Heart left ventricle (tissue), 16 donors: Measurements from ENCODE around the gene MICA. TPM values are rescaled to one million over a fixed set of nuclear protein-coding genes. Genes with fewer than 3 reads are reported as not detected.

Experiments used
- ATAC-seq, 4 donors: fragments of 200-7000 bp; cut with Tn5 transposase; one replicate each; pipeline ENCODE4 v1.9.1; 2020 to 2022; ENCODE audit warnings: moderate library complexity in 4 of 4, mild to moderate bottlenecking in 3 of 4, moderate number of reproducible peaks in 1 of 4
- DNase-seq, 5 donors: peaks; one replicate each; pipeline ENCODE4 v3.0.0-alpha.2; 2020
- H3K27ac ChIP-seq, 12 donors: fragments of 200-600 bp; sonication (generic) in 4 of 12; one replicate each; pipeline versions ENCODE4 v1.5.0 to v1.8.0; 2016 to 2022; ENCODE audit warnings: mild to moderate bottlenecking in 2 of 12
- H3K27me3 ChIP-seq, 9 donors: fragments of 200-600 bp; sonication (generic) in 2 of 9; one replicate each; pipeline versions ENCODE4 v1.5.1 to v1.8.0; 2016 to 2022; ENCODE audit warnings: mild to moderate bottlenecking in 3 of 9
- H3K36me3 ChIP-seq, 9 donors: fragments of 200-600 bp; sonication (generic) in 2 of 9; one replicate each; pipeline versions ENCODE4 v1.5.0 to v1.8.0; 2018 to 2022; ENCODE audit warnings: mild to moderate bottlenecking in 2 of 9
- H3K4me1 ChIP-seq, 12 donors: fragments of 200-600 bp; sonication (generic) in 4 of 12; one replicate each; pipeline versions ENCODE4 v1.5.0 to v1.8.0; 2016 to 2022; ENCODE audit warnings: mild to moderate bottlenecking in 3 of 12
- H3K4me3 ChIP-seq, 12 donors: fragments of 200-600 bp; sonication (generic) in 4 of 12; one replicate each; pipeline versions ENCODE4 v1.5.0 to v1.8.0; 2017 to 2022; ENCODE audit warnings: mild to moderate bottlenecking in 9 of 12, moderate library complexity in 4 of 12
- H3K9me3 ChIP-seq, 12 donors: fragments of 200-600 bp; sonication (generic) in 4 of 12; one replicate each; pipeline versions ENCODE4 v1.5.0 to v1.8.0; 2016 to 2022; ENCODE audit warnings: mild to moderate bottlenecking in 1 of 12
- CTCF ChIP-seq, 12 donors: fragments of 200-600 bp; sonication (generic) in 4 of 12; IDR thresholded peaks; one replicate each; pipeline versions ENCODE4 v1.5.0 to v1.8.0; 2018 to 2022; ENCODE audit warnings: antibody characterized with exemption in 12 of 12, mild to moderate bottlenecking in 5 of 12
- POLR2A ChIP-seq, 2 donors: fragments of 450-650 bp; IDR thresholded peaks; one replicate each; pipeline ENCODE4 v1.6.1; 2017; ENCODE audit warnings: antibody characterized with exemption in 2 of 2, mild to moderate bottlenecking in 2 of 2, moderate library complexity in 2 of 2
- WGBS, 4 donors: extraction: QIAGEN DNeasy Blood & Tissue Kit in 2 of 4; methylation state at CpG; one replicate each; pipeline versions ENCODE4 v1.1.5 to v1.1.7; 2013 to 2018; 5-methylcytosine and 5-hydroxymethylcytosine counted together
- intact Hi-C, 10 donors: fragments of 100-400 bp; cut with DNase I; formaldehyde crosslinking; loops; one replicate each; pipeline versions ENCODE4 v1.11.1 to v1.14.2; 2022
- polyA plus RNA-seq, 2 donors: library from polyadenylated mRNA; stranded (reverse); fragments of 200-250 nt; gene quantifications; one replicate each; pipeline ENCODE4 v1.2.3, GENCODE V29; 2013
- total RNA-seq, 9 donors: library from RNA; depleted of rRNA in 2 of 9; stranded (reverse); fragments of >200 nt in 2 of 9; fragmentation: NEBNext Ultra II Directional in 3 of 9; extraction: Animal tissue kit (Norgen Biotek cat#: 25700) in 3 of 9; gene quantifications; one replicate each; pipeline versions ENCODE4 v1.1.0 to v1.2.4, GENCODE V29; 2016 to 2023
- donor health status: ischemic (EF 13 %, LVEDD 7.1; RV severe dilation, severe dysfunction).
- donor health status: healthy with polysubstance abuse.
- donor health status: DM: no; HTN: yes; CAD: no.
- donor health status: DM: no; HTN: no; CAD: no.
- donor health status: ischemic (EF 25% LVEDD 6.9; RV normal size, moderate dysfunction).
- donor health status: ischemic (EF 25% LVEDD 5.7; RV mildly dilated, moderate dysfunction).
- donor health status: healthy.
- donor health status: DM: yes; HTN: yes; CAD: no.
- donor health status: ischemic (EF 35%, LVEDD 5.7; RV mildly dilated, moderate dysfunction).
- donor health status: nonischemic (EF 11% LVEDD 7.7; RV severe dilation, severe dysfunction).
- donor health status: DM: yes; HTN: yes; CAD: no.
- donor health status: PGD.
- donor health status: ischemic (EF 29% LVEDD 5.4; RV normal size, mild dysfunction).
- donor health status: nonischemic (EF 23%, LVEDD 6.1; RV moderate dilation, normal function).

Gene MICA
- total and polyA plus RNA-seq, 11 donors: 8.5 to 48.4 (median 11.5) TPM

GRCh38 chr6:31355583-31355948, 47.8 kb upstream of the MICA start:
- Histone ChIP-seq H3K9me3 (no peaks in the 10 kb centered on the region), H3K36me3 (peaks cover 0 to 34% (median 18%) of the 10 kb centered on the region in 9 donors), H3K4me3 (peak overlapping the region; percentile 49 to 98 (median 71)), H3K27me3 (peaks cover 0 to 6% (median 0%) of the 10 kb centered on the region in 9 donors), H3K27ac (peak overlapping the region in 5 of 12 donors; percentile 9 to 100 (median 86)), H3K4me1 (peaks cover 0 to 30% (median 2%) of the 10 kb centered on the region in 12 donors)
- intact Hi-C loops: loop anchor here in 2 of 10 donors (5.0 kb wide), 1 partner anchor 83 kb away; the partner anchor contains the start of gene HLA-C (in 2 of the 2)
- 51 to 81% (median 63%) methylated on average over 5 of the region's 5 CpGs for WGBS, 4 donors
- ATAC-seq (no peak), DNase-seq (no peak)
- TF ChIP-seq CTCF (IDR thresholded peaks at IDR 0.05) (no peak), POLR2A (IDR thresholded peaks at IDR 0.05) (no peak)

GRCh38 chr6:31356216-31356945, 47.0 kb upstream of the MICA start:
- intact Hi-C loops: loop anchor here in 4 of 10 donors (2.0 to 5.0 kb wide), 3 partner anchors 84 to 160 kb away; partner anchors contain the start of gene HLA-C (in 4 of the 4)
- H3K4me1 ChIP-seq: peaks cover 0 to 30% (median 2%) of the 10 kb centered on the region in 12 donors
- peaks cover 0 to 14% (median 0%) of the 10 kb centered on the region in 9 donors for H3K27me3 ChIP-seq
- 0 to 5% (median 3%) methylated on average over 4 to 83 of the region's 83 CpGs for WGBS, 4 donors
- no peaks in the 10 kb centered on the region for H3K9me3 ChIP-seq
- ATAC-seq: peak in 3 of 4 donors; percentile 50 to 69 (median 62)
- peak; percentile 43 to 80 (median 70) for DNase-seq
- no peak for TF ChIP-seq POLR2A (IDR thresholded peaks at IDR 0.05)
- TF ChIP-seq CTCF (IDR thresholded peaks at IDR 0.05): no peak
- H3K4me3 ChIP-seq: peak overlapping the region; percentile 49 to 98 (median 71)
- peaks cover 0 to 34% (median 18%) of the 10 kb centered on the region in 9 donors for H3K36me3 ChIP-seq
- H3K27ac ChIP-seq: peak overlapping the region in 11 of 12 donors; percentile 70 to 100 (median 86)

GRCh38 chr6:31356946-31357466, 46.4 kb upstream of the MICA start, which contains the start of gene HLA-B:
Gene HLA-B, minus strand, starts transcription at chr6:31357179. Its CDS starts 21 bp downstream, at chr6:31357158.
- intact Hi-C loops: loop anchor here in 5 of 10 donors (1.0 to 5.0 kb wide), 5 partner anchors 10 to 160 kb away; partner anchors contain the start of gene HLA-C (in 5 of the 5)
- TF ChIP-seq CTCF (IDR thresholded peaks at IDR 0.05) (no peak), POLR2A (IDR thresholded peaks at IDR 0.05) (peak in 1 of 2 donors; percentile 92)
- no peaks in the 10 kb centered on the region for H3K9me3 ChIP-seq
- 0 to 1% (median 0%) methylated on average over 16 to 39 of the region's 39 CpGs for WGBS, 4 donors
- H3K27ac ChIP-seq: peak within 1 kb of the TSS in 11 of 12 donors; percentile 70 to 100 (median 86)
- peaks cover 0 to 15% (median 0%) of the 10 kb centered on the region in 9 donors for H3K27me3 ChIP-seq
- H3K4me3 ChIP-seq: peak within 1 kb of the TSS; percentile 49 to 98 (median 71)
- H3K36me3 ChIP-seq: peaks cover 0 to 34% (median 18%) of the 10 kb centered on the region in 9 donors
- peak; percentile 77 to 97 (median 93) for DNase-seq
- peak; percentile 93 to 98 (median 98) for ATAC-seq
- H3K4me1 ChIP-seq: peaks cover 0 to 30% (median 2%) of the 10 kb centered on the region in 12 donors
